ENCODE data around the gene GTF2H4.
"Not testable (repeated sequence)": the region's sequence is repeated elsewhere in the genome, so short reads cannot be mapped to it uniquely, and the experiment has no call there.

GTF2H4 gene

DNA sequence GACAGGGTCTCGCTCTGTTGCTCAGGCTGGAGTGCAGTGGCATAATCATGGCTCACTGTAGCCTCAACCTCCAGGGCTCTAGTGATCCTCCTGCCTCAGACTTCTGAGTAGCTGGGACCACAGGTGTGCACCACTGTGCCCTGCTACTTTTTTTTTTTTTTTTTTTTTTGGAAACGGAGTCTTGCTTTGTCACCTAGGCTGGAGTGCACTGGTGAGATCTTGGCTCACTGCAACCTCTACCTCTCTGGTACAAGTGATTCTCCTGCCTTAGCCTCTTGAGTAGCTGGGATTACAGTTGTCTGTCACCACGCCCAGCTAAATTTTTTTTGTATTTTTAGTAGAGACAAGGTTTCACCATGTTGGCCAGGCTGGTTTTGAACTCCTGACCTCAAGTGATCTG, 19.1 kb downstream of the GTF2H4 start:
- DNase-seq: not testable (repeated sequence)

DNA sequence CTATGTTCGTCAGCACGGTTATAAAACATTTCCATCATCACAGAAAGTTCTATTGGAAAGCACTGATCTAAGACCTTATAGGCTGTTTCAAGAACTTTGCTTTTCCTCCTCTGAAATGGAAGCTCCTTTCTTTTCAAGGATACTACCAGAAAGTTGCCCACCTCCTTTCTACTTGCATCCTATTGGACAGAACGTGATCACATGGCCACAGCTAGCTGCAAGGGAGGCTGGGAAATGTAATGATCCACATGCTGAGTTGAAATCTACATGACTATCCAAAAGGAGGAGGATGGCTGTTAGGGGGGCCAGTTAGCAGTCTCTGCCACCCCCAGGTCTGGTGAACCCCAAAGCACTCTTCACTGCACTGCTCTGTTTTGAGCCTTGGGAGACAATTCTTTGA, 20.7 kb downstream of the GTF2H4 start:
- no peak for DNase-seq

DNA sequence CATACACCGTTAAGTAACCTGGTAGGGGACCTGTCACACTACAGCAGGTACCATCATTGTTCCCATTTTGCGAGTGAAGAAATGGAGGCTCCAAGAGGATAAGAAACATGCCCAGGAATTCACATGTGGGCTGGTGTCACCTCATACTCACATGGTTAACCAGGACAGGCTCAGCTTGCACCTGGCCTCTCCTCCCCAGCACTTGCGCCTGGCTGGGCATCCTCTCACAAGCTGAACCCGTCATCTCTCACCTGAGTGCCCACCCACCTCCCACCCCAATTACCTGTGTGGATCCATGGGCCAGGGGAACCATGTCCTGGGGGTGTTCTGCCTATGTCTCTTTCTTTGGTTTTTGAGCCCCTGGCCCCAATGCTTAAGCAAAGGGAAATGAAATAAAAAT, 22.5 kb downstream of the GTF2H4 start:
- no peak for DNase-seq

DNA sequence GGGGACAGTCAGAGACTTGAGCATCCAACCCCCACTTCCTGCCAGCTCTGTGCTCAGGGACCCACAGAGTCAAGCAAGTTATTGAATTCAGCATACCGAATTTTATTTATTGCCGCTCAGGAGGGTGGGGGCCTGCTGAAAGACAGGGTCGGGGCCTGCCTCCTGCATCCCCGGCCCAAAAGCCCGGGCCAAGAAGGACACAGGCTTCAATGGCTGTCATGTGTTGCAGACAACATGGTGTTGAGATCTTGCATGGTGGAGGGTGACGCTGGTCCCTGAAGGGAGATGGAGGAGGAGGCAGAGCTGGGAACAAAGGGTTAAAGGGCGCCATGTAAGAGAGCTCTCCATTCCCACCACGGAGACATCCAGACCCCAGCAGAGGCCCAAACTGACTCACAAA, 23.3 kb downstream of the GTF2H4 start:
- DNase-seq: no peak

- no peak for DNase-seq
Observed at GRCh38 chr6:30931969-30932645, 24.1 kb downstream of the GTF2H4 start, which contains the start of gene SFTA2. TSS of gene SFTA2 (minus strand) at chr6:30932170. CDS start at chr6:30932096, 74 bp downstream.

GRCh38 chr6:30932665-30933365, 24.8 kb downstream of the GTF2H4 start:
- DNase-seq: no peak

DNA sequence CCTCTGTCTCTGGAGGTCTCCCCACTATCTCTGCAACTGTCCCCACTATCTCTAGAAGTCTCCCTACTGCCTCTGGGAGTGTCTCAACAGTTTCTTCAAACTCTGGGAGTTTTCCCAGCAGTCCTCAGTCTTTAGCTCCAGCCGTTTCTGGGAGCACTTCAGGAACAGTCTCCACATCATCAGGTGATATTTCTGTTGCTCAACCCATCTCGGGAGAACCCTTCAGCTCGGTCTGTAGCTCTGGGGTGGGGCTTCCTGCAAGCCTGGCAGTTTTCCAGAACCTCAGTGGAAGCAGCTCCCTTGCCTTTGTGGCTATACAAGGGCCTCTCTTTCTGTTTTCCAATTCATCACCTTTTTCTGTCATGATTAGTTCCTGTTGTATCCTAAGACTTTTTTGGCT, 27.0 kb downstream of the GTF2H4 start:
- DNase-seq: no peak

DNA sequence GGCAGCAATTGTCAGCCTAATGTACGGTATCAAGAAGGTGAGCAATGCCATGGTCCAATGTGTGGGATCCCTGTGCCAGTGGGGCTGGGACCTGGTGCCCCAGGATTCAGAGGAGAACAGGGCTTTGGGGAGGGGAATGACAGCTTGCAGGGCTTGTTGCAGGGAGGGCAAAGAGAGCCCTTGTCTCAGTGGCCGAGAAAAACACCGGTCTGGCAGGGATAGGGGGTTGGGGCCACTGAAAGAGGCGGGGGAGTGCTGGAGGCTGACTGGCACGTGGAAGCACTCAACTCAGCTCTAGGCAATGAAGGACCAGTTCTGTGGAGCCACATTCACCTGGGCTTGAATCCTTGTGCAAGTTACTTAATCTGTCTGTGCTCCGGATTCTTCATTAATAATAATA, 29.3 kb downstream of the GTF2H4 start:
- DNase-seq: no peak

DNA sequence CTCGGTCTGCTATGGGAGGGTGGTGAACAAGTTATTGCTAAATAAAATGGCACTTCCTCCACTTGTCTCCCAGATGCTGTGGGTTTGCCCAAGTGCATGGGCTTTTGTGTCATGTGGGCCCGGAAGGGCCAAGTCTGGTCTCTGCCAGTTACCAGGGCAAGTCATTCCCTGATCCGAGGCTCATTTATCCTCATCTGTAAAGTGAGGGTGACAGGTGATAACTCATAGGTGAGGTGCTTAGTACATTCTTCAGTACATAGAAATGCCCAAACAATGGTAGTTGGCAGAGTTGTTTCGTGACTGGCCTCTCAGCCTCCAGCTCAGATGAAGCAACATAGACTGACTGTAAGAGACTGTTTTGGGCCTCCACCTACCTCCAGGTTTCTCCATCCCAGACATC, 30.7 kb downstream of the GTF2H4 start:
- DNase-seq: no peak

GRCh38 chr6:30939473-30939872, 31.5 kb downstream of the GTF2H4 start:
- DNase-seq: no peak

DNA sequence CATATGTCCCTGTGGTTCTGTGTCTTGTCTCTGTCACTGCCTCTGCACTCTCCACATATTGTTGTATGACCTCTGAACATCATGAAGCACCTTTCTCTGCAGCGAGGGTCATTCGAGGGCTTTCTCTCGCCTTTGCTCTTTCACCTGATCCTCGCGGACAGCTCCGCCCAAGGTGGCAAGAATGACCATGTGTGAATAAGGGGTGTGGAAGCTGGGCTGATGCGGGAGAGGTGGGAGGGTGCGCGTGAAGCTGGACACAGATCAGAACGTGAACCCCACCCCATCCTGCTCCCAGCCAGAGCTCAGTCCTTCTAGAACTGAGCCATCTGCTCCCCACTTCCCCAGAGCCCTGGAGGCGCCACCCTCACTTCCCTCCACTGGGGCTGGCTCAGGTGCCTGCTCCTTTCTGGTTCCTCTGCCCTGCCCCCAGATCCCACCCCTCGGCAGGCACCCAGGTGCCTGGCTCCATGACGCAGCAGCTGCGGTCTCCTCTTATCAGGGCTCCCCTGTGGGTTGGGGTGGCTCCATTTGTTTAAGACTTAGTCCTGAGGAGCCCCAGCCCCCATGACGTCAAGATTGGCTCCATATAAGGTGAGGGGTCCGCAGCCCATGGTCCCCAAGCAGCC, 32.5 kb downstream of the GTF2H4 start, which contains the start of gene MUCL3:
TSS of gene MUCL3 (plus strand) at position 613 of the 626 bp plus-strand sequence. CDS start 27 bp downstream, outside the sequence.
- DNase-seq: no peak

DNA sequence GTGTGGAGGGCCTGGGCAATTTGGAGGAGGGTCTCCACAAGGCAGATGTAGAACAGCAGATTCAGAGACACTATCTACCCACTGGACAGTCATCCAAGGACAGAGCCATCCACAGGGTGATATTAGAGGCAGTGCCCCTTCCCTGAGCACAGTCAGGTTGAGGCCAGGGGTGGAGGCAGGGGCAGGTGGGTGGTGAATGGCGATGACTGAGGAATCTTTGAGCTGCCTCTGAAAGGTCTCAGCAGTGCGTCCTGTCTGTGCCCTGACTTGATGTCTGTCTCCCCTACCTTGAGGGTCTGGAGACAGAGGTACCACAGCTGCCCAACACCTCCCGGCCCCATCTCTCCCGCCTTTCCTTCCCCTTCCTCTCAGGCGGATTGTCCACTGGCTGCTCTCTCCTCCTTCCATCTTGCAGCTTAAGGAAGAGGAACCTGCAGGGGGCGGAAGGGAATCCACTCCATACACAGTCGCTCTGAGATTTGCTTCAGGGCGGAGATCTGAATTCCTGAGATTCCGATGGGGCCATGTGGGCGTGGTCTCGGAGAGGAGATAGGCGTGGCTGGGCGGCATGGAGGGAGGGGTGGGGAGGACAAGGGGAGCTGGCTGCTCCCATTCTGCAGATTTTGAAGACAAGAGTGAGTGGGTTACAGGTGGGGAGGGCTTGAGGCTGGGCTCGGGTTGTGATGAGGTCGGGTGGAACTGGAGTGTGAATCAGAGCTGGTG, 34.5 kb downstream of the GTF2H4 start:
- DNase-seq: no peak

- no peak for DNase-seq
Observed at GRCh38 chr6:30944051-30944450, 36.0 kb downstream of the GTF2H4 start.

DNA sequence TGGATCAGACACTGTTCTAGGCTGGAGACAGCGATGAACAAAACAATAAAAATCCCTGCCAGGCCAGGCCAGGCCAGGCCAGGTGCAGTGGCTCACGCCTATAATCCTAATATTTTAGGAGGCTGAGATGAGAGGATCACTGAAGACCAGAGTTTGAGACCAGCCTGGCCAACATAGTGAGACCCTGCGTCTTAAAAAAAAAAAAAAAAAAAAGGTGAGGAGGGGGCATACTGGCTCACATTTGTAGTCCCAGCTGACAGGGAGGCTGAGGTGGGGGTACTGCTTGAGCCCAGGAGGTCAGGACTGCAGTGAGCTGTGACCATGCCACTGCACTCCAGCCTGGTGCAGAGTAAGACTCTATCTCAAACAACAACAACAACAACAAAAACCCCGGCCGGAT, 37.3 kb downstream of the GTF2H4 start:
- no peak for DNase-seq

DNA sequence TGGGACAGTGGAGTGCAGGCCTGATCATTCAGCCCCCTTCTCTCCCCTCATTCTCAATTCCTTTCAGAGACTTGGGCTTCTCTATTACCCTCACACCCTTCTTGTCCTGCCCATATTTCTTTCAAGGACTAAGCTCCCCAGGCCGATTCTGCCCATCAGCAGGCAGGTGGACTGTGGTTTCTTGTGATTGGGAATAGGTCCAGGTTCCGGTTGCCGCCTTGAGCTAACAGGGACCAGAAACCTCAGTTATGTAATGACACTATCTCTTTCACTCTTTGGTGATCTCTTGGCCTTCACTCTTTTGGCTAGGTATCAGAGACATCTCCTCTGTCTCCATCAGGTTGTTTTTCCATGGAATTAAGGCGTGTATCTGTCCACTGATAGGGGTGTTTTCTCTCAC, 39.2 kb downstream of the GTF2H4 start:
- no peak for DNase-seq

GRCh38 chr6:30948811-30949210, 40.8 kb downstream of the GTF2H4 start:
- no peak for DNase-seq

DNA sequence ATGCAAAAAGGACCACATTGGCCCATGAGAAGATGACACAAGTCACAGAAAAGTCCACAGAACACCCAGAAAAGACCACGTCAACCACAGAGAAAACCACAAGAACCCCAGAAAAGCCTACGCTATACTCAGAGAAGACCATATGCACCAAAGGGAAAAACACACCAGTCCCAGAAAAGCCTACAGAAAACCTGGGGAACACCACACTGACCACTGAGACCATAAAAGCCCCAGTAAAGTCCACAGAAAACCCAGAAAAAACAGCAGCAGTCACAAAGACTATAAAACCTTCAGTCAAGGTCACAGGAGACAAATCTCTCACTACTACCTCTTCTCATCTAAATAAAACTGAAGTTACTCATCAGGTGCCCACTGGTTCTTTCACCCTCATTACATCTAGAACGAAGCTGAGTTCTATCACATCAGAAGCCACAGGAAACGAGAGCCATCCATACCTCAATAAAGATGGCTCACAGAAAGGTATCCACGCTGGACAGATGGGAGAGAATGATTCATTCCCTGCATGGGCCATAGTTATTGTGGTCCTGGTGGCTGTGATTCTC, 44.0 kb downstream of the GTF2H4 start:
- DNase-seq: no peak

- DNase-seq: no peak
Observed at GRCh38 chr6:30954631-30955366, 46.8 kb downstream of the GTF2H4 start.

DNA sequence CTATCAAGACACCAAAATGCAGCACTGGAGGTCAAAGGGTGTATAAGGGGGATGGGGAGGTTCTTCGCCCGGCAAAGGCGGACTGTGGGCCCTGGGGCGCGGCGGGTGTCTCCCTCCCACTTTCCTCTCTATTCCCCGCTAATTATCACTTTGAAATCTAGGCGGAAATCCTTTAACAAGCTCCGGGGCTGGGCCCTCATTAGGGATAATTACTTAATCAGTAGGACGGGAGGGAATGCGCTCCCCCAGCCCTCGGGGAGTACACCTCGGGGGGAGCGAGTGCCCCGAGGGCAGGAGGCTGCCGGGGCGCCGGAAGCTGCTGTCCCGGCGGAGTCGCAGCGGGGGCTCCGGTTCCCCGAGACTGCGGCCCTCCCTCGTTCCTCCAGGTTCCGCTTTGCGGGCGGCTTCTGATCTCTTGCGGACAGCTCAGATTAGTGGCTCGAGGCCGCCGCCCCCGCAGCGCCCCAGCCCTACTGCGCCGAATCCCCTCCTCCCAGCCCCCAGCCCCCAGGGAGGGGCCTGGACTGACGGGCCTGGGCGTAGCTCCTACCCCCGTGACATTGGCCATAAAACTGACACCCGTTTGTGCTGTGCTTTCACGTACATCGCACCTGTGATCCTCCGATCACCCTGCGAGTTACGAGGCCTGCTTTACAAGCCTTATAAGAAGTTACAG, 47.5 kb downstream of the GTF2H4 start:
- no peak for DNase-seq

- DNase-seq: no peak
Observed at GRCh38 chr6:30957716-30958115, 49.7 kb downstream of the GTF2H4 start.

DNA sequence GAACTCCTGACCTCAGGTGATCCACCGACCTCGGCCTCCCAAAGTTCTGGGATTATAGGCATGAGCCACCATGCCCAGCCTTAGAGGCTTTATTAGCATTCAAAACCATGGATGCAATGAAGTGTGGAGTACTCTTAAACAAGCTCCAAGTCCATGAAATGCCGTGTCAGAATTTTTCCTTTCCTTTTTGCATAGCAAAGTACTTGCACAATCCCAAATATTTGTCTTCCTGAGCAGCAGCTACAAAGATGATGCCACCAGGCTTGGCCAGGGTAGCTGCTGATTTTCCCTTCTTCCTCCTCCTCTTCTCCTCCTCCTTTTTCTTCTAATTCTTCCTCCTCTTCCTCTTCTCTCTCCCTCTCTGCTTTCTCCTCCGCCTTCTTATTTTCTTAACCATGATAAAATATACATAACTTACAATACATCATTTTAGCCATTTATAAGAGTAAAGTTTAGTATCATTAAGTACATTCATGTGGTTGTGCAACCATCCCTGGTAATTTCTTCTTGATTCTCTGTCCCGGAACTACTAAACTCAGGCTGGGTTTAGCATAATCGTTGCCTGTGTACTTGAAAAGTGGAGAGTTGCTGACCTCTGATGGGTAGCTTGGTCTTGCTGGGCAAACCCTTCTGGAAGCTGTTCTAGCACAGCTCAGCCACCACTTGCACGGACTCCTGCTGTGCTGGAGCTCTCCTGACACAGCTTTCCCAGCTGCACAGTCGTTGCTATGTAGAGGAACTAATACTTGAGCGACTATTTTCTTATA, 53.1 kb downstream of the GTF2H4 start:
- no peak for DNase-seq
